Liver (tissue), 9 donors: Measurements from ENCODE around the gene NOXRED1. TPM values are rescaled to one million over a fixed set of nuclear protein-coding genes. Genes with fewer than 3 reads are reported as not detected.

Experiments
- DNase-seq: peaks from one replicate; pipeline ENCODE4 v3.0.0-alpha.2; 2017; ENCODE audit warnings: low spot score
- H3K27ac ChIP-seq, 2 donors: one replicate each; pipeline ENCODE4 v1.7.0; 2013; ENCODE audit warnings: inconsistent platforms in 2 of 2, low read length in 2 of 2, control low read depth in 1 of 2, low read depth in 1 of 2, mild to moderate bottlenecking in 1 of 2
- H3K27me3 ChIP-seq, 4 donors: one replicate each; pipeline versions ENCODE4 v1.6.1 to v1.7.0; 2013; ENCODE audit warnings: low read length in 3 of 4, inconsistent platforms in 1 of 4, mild to moderate bottlenecking in 1 of 4, moderate library complexity in 1 of 4; ENCODE audit not compliant: control insufficient read depth in 4 of 4, insufficient read depth in 4 of 4
- H3K36me3 ChIP-seq, 4 donors: one replicate each; pipeline versions ENCODE4 v1.6.1 to v1.7.0; 2013; ENCODE audit warnings: low read length in 3 of 4, mild to moderate bottlenecking in 3 of 4, low read depth in 1 of 4, moderate library complexity in 1 of 4; ENCODE audit not compliant: control insufficient read depth in 4 of 4, insufficient read depth in 3 of 4
- H3K4me1 ChIP-seq, 4 donors: one replicate each; pipeline versions ENCODE4 v1.6.1 to v1.7.0; 2013; ENCODE audit warnings: low read length in 3 of 4, mild to moderate bottlenecking in 3 of 4, moderate library complexity in 1 of 4; ENCODE audit not compliant: control insufficient read depth in 4 of 4, insufficient read depth in 4 of 4
- H3K4me3 ChIP-seq, 3 donors: one replicate each; pipeline versions ENCODE4 v1.6.1 to v1.7.0; 2013; ENCODE audit warnings: low read length in 3 of 3, control low read depth in 1 of 3, low read depth in 1 of 3, mild to moderate bottlenecking in 1 of 3
- H3K9ac ChIP-seq, 2 donors: one replicate each; pipeline ENCODE4 v1.7.0; 2013; ENCODE audit warnings: low read length in 2 of 2, mild to moderate bottlenecking in 2 of 2, moderate library complexity in 2 of 2, control low read depth in 1 of 2, low read depth in 1 of 2
- H3K9me3 ChIP-seq, 4 donors: one replicate each; pipeline versions ENCODE4 v1.6.1 to v1.7.0; 2013; ENCODE audit warnings: low read length in 3 of 4; ENCODE audit not compliant: control insufficient read depth in 4 of 4
- ATF3 ChIP-seq: IDR thresholded peaks from 2 replicates; pipeline ENCODE4 v1.6.1; 2016; ENCODE audit warnings: antibody characterized with exemption
- EGR1 ChIP-seq, 2 donors: IDR thresholded peaks; 2 replicates each; pipeline ENCODE4 v1.6.1; 2016 to 2018; ENCODE audit warnings: antibody characterized with exemption in 2 of 2, low read depth in 2 of 2
- FOXA1 ChIP-seq: IDR thresholded peaks from 2 replicates; pipeline ENCODE4 v1.6.1; 2016; ENCODE audit warnings: antibody characterized with exemption
- FOXA2 ChIP-seq: IDR thresholded peaks from 2 replicates; pipeline ENCODE4 v1.6.1; 2016; ENCODE audit warnings: antibody characterized with exemption
- GABPA ChIP-seq, 2 donors: IDR thresholded peaks in 1 of 2; conservative IDR thresholded peaks in 1 of 2; 2 replicates each; pipeline ENCODE4 v1.6.1; 2016; ENCODE audit warnings: antibody characterized with exemption in 2 of 2, mild to moderate bottlenecking in 1 of 2, moderate library complexity in 1 of 2
- HNF4A ChIP-seq, 2 donors: conservative IDR thresholded peaks; 2 replicates each; pipeline ENCODE4 v1.6.1; 2016; ENCODE audit warnings: antibody characterized with exemption in 2 of 2, mild to moderate bottlenecking in 2 of 2
- HNF4G ChIP-seq: IDR thresholded peaks from 2 replicates; pipeline ENCODE4 v1.6.1; 2016; ENCODE audit warnings: antibody characterized with exemption
- JUND ChIP-seq, 2 donors: IDR thresholded peaks; 2 replicates each; pipeline ENCODE4 v1.6.1; 2016; ENCODE audit warnings: antibody characterized with exemption in 2 of 2
- RAD21 ChIP-seq, 2 donors: IDR thresholded peaks; 2 replicates each; pipeline ENCODE4 v1.6.1; 2016; ENCODE audit warnings: antibody characterized with exemption in 2 of 2, mild to moderate bottlenecking in 2 of 2
- RXRA ChIP-seq, 2 donors: IDR thresholded peaks; 2 replicates each; pipeline ENCODE4 v1.6.1; 2017 to 2018; ENCODE audit warnings: antibody characterized with exemption in 2 of 2, mild to moderate bottlenecking in 1 of 2
- TAF1 ChIP-seq: conservative IDR thresholded peaks from 2 replicates; pipeline ENCODE4 v1.6.1; 2016; ENCODE audit warnings: antibody characterized with exemption, mild to moderate bottlenecking
- YY1 ChIP-seq: IDR thresholded peaks from 2 replicates; pipeline ENCODE4 v1.6.1; 2016; ENCODE audit warnings: antibody characterized with exemption, mild to moderate bottlenecking
- ZBTB33 ChIP-seq: IDR thresholded peaks from 2 replicates; pipeline ENCODE4 v1.6.1; 2016; ENCODE audit warnings: antibody characterized with exemption
- WGBS: extraction: QIAGEN DNeasy Blood & Tissue Kit; methylation state at CpG from one replicate; pipeline ENCODE4 v1.1.7; 2013; 5-methylcytosine and 5-hydroxymethylcytosine counted together
- polyA plus RNA-seq, 2 donors: library from polyadenylated mRNA; stranded (reverse) in 1 of 2; unstranded in 1 of 2; fragments of 200-250 nt in 1 of 2; fragments of >200 nt in 1 of 2; fragmentation: Nextera tagmentation in 1 of 2; extraction: Ambion mirVana in 1 of 2; gene quantifications; one replicate each; pipeline versions ENCODE4 v1.2.1 to v1.2.3, GENCODE V29; 2013 to 2015
- total RNA-seq, 2 donors: library from RNA; depleted of rRNA; stranded (reverse); fragments of >200 nt; gene quantifications; one replicate each; pipeline ENCODE4 v1.2.3, GENCODE V29; 2014
- TF ChIP-seq, protein P1 (sequence below): fragments of 150-350 bp; IDR thresholded peaks from 2 replicates; pipeline ENCODE4 v1.5.1; 2017; ENCODE audit warnings: improper control_type of control experiment, low read depth, low read length; ENCODE audit not compliant: missing input control
- TF ChIP-seq, protein P2 (sequence below): IDR thresholded peaks from 2 replicates; pipeline ENCODE4 v1.6.1; 2016; ENCODE audit warnings: antibody characterized with exemption, mild to moderate bottlenecking
- TF ChIP-seq, protein P3 (sequence below): IDR thresholded peaks from 2 replicates; pipeline ENCODE4 v1.6.1; 2016; ENCODE audit warnings: antibody characterized with exemption
- donor health status: healthy.
- donor health status: healthy.
- donor health status: healthy.
- donor health status: healthy.
- donor health status: healthy.

NOXRED1 gene
- total and polyA plus RNA-seq, 4 donors = 0.06 to 0.50 (median 0.30) TPM

- TF ChIP-seq FOXA2 (no peak), EGR1 (IDR thresholded peaks at IDR 0.05; ENCODE audit: low read depth in 2 of 2) (no peak), ATF3 (no peak), RXRA (IDR thresholded peaks at IDR 0.05) (no peak), RAD21 (IDR thresholded peaks at IDR 0.05) (no peak), GABPA (IDR thresholded peaks at IDR 0.05 in 1 of 2, conservative IDR thresholded peaks at IDR 0.05 in 1 of 2) (no peak), TAF1 (no peak), JUND (IDR thresholded peaks at IDR 0.05) (no peak), ZBTB33 (no peak), HNF4G (no peak), HNF4A (conservative IDR thresholded peaks at IDR 0.05) (no peak), YY1 (no peak)
- TF ChIP-seq, protein P1, sequence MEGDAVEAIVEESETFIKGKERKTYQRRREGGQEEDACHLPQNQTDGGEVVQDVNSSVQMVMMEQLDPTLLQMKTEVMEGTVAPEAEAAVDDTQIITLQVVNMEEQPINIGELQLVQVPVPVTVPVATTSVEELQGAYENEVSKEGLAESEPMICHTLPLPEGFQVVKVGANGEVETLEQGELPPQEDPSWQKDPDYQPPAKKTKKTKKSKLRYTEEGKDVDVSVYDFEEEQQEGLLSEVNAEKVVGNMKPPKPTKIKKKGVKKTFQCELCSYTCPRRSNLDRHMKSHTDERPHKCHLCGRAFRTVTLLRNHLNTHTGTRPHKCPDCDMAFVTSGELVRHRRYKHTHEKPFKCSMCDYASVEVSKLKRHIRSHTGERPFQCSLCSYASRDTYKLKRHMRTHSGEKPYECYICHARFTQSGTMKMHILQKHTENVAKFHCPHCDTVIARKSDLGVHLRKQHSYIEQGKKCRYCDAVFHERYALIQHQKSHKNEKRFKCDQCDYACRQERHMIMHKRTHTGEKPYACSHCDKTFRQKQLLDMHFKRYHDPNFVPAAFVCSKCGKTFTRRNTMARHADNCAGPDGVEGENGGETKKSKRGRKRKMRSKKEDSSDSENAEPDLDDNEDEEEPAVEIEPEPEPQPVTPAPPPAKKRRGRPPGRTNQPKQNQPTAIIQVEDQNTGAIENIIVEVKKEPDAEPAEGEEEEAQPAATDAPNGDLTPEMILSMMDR = no peak
- TF ChIP-seq, protein P2, sequence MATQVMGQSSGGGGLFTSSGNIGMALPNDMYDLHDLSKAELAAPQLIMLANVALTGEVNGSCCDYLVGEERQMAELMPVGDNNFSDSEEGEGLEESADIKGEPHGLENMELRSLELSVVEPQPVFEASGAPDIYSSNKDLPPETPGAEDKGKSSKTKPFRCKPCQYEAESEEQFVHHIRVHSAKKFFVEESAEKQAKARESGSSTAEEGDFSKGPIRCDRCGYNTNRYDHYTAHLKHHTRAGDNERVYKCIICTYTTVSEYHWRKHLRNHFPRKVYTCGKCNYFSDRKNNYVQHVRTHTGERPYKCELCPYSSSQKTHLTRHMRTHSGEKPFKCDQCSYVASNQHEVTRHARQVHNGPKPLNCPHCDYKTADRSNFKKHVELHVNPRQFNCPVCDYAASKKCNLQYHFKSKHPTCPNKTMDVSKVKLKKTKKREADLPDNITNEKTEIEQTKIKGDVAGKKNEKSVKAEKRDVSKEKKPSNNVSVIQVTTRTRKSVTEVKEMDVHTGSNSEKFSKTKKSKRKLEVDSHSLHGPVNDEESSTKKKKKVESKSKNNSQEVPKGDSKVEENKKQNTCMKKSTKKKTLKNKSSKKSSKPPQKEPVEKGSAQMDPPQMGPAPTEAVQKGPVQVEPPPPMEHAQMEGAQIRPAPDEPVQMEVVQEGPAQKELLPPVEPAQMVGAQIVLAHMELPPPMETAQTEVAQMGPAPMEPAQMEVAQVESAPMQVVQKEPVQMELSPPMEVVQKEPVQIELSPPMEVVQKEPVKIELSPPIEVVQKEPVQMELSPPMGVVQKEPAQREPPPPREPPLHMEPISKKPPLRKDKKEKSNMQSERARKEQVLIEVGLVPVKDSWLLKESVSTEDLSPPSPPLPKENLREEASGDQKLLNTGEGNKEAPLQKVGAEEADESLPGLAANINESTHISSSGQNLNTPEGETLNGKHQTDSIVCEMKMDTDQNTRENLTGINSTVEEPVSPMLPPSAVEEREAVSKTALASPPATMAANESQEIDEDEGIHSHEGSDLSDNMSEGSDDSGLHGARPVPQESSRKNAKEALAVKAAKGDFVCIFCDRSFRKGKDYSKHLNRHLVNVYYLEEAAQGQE = no peak
- TF ChIP-seq, protein P3, sequence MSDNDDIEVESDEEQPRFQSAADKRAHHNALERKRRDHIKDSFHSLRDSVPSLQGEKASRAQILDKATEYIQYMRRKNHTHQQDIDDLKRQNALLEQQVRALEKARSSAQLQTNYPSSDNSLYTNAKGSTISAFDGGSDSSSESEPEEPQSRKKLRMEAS = no peak
- H3K27me3 ChIP-seq = no peaks in the 10 kb centered on the region
- H3K4me3 ChIP-seq = no peak overlapping the region
- H3K9ac ChIP-seq = no peak overlapping the region
- H3K4me1 ChIP-seq = no peaks in the 10 kb centered on the region
- 97% methylated on average over 1 of the region's 1 CpG for WGBS
- no peak overlapping the region for H3K27ac ChIP-seq
- no peak for DNase-seq
- no peaks in the 10 kb centered on the region for H3K9me3 ChIP-seq
- H3K36me3 ChIP-seq = no peaks in the 10 kb centered on the region
These were observed 63.7 kb downstream of the NOXRED1 start for GRCh38 chr14:77359626-77360025.

DNA sequence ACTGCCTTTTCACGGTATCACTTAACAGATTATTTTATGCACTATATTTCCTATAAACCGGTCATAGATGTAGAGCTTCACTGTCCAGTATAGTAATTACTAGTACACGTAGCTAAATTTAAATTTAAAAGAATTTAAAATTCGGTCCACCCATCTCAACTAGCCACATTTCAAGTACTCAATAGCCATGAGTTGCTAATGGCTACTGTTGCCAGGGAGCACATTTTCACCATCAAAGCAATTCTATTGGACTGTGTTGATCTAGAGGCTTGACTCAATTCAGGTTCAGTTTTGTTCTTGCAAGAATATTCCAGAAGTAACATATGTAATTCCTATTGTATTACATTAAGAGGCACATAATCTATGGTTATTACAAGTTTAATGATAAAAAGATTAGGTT, 66.4 kb downstream of the NOXRED1 start:
- no peak overlapping the region for H3K4me3 ChIP-seq
- no peaks in the 10 kb centered on the region for H3K9me3 ChIP-seq
- no peaks in the 10 kb centered on the region for H3K27me3 ChIP-seq
- H3K36me3 ChIP-seq = no peaks in the 10 kb centered on the region
- DNase-seq = no peak
- no peak overlapping the region for H3K9ac ChIP-seq
- H3K27ac ChIP-seq = no peak overlapping the region
- H3K4me1 ChIP-seq = peaks cover 0 to 4% (median 0%) of the 10 kb centered on the region in 4 donors
- WGBS = 96% methylated on average over 4 of the region's 4 CpGs
- TF ChIP-seq RXRA (IDR thresholded peaks at IDR 0.05) (no peak), FOXA1 (no peak), HNF4G (no peak), JUND (IDR thresholded peaks at IDR 0.05) (no peak), RAD21 (IDR thresholded peaks at IDR 0.05) (no peak), ATF3 (no peak), GABPA (IDR thresholded peaks at IDR 0.05 in 1 of 2, conservative IDR thresholded peaks at IDR 0.05 in 1 of 2) (no peak)
- TF ChIP-seq, protein P3 = no peak
- TF ChIP-seq, protein P2 = no peak
